Stimulated activated effector memory CD8-positive, alpha-beta T cell treated with anti-CD3 and anti-CD28 coated beads, Interleukin-12 subunit alpha, Interleukin-12 subunit beta, amount 100 ng/mL, for 72 hours (primary cell): ENCODE results near the gene TUBA4A.
"Not testable (repeated sequence)": the region's sequence is repeated elsewhere in the genome, so short reads cannot be mapped to it uniquely, and the experiment has no call there.

Source experiments
- ATAC-seq: fragments of 150-1000 bp; cut with Tn5 transposase; 2 replicates; pipeline ENCODE4 v1.10.0; 2021
- DNase-seq, 2 donors: peaks; one replicate each; pipeline ENCODE4 v3.0.0; 2021 to 2022; ENCODE audit warnings: low spot score in 2 of 2
- H3K27ac Mint-ChIP-seq: one replicate; pipeline ENCODE4 v1.8.0; 2022; ENCODE audit warnings: mild to moderate bottlenecking, mixed read lengths
- H3K36me3 Mint-ChIP-seq: one replicate; pipeline ENCODE4 v1.8.0; 2022; ENCODE audit warnings: mild to moderate bottlenecking, mixed read lengths
- H3K4me1 Mint-ChIP-seq: one replicate; pipeline ENCODE4 v1.8.0; 2022; ENCODE audit warnings: mixed read lengths
- H3K4me3 Mint-ChIP-seq: one replicate; pipeline ENCODE4 v1.8.0; 2022; ENCODE audit warnings: mild to moderate bottlenecking, mixed read lengths
- H3K9me3 Mint-ChIP-seq: one replicate; pipeline ENCODE4 v1.8.0; 2022; ENCODE audit warnings: mixed read lengths

The TUBA4A gene

GRCh38 chr2:219290381-219291171 is 36.9 kb upstream of the TUBA4A start:
- Mint-ChIP-seq H3K4me3 (no peak overlapping the region), H3K4me1 (peaks cover 26% of the 10 kb centered on the region), H3K36me3 (peaks cover 5% of the 10 kb centered on the region), H3K27ac (no peak overlapping the region), H3K9me3 (no peaks in the 10 kb centered on the region)
- ATAC-seq = no peak
- no peak for DNase-seq

- Mint-ChIP-seq H3K36me3 (peaks cover 13% of the 10 kb centered on the region), H3K27ac (no peak overlapping the region), H3K9me3 (no peaks in the 10 kb centered on the region), H3K4me1 (peaks cover 25% of the 10 kb centered on the region), H3K4me3 (no peak overlapping the region)
- no peak for DNase-seq
- ATAC-seq = no peak
These were observed 36.0 kb upstream of the TUBA4A start for GRCh38 chr2:219289537-219290361.

- no peak overlapping the region for H3K27ac Mint-ChIP-seq
- DNase-seq (no peak), ATAC-seq (no peak)
- H3K9me3 Mint-ChIP-seq = no peaks in the 10 kb centered on the region
- peaks cover 19% of the 10 kb centered on the region for H3K36me3 Mint-ChIP-seq
- no peak overlapping the region for H3K4me3 Mint-ChIP-seq
- H3K4me1 Mint-ChIP-seq = peaks cover 20% of the 10 kb centered on the region
These were observed 35.4 kb upstream of the TUBA4A start for GRCh38 chr2:219289195-219289536.

- Mint-ChIP-seq H3K4me1 (peaks cover 28% of the 10 kb centered on the region), H3K27ac (peak overlapping the region; percentile 64), H3K36me3 (peaks cover 33% of the 10 kb centered on the region), H3K4me3 (no peak overlapping the region), H3K9me3 (no peaks in the 10 kb centered on the region)
- DNase-seq (no peak), ATAC-seq (no peak)
These were observed 34.0 kb upstream of the TUBA4A start for GRCh38 chr2:219287580-219288265.

- H3K4me3 Mint-ChIP-seq, DNase-seq, ATAC-seq, H3K9me3 Mint-ChIP-seq: not testable (repeated sequence)
- Mint-ChIP-seq H3K36me3 (peaks cover 40% of the 10 kb centered on the region), H3K27ac (peak overlapping the region; percentile 64), H3K4me1 (peaks cover 30% of the 10 kb centered on the region)
These were observed 33.4 kb upstream of the TUBA4A start for GRCh38 chr2:219287116-219287440.

- Mint-ChIP-seq H3K27ac (peak overlapping the region; percentile 81), H3K4me3 (no peak overlapping the region), H3K4me1 (peaks cover 31% of the 10 kb centered on the region), H3K9me3 (no peaks in the 10 kb centered on the region), H3K36me3 (peaks cover 45% of the 10 kb centered on the region)
- DNase-seq = no peak
- ATAC-seq = no peak
These were observed 32.9 kb upstream of the TUBA4A start for GRCh38 chr2:219286436-219287115.

- no peak for DNase-seq
- peaks cover 51% of the 10 kb centered on the region for H3K36me3 Mint-ChIP-seq
- no peaks in the 10 kb centered on the region for H3K9me3 Mint-ChIP-seq
- peaks cover 38% of the 10 kb centered on the region for H3K4me1 Mint-ChIP-seq
- peak overlapping the region; percentile 81 for H3K27ac Mint-ChIP-seq
- no peak overlapping the region for H3K4me3 Mint-ChIP-seq
- ATAC-seq = no peak
These were observed 32.2 kb upstream of the TUBA4A start for GRCh38 chr2:219285894-219286425.

GRCh38 chr2:219285373-219285735 is 31.6 kb upstream of the TUBA4A start:
- H3K36me3 Mint-ChIP-seq = peaks cover 57% of the 10 kb centered on the region
- H3K9me3 Mint-ChIP-seq = no peaks in the 10 kb centered on the region
- H3K4me1 Mint-ChIP-seq = peaks cover 44% of the 10 kb centered on the region
- ATAC-seq (no peak), DNase-seq (no peak)
- no peak overlapping the region for H3K4me3 Mint-ChIP-seq
- peak overlapping the region; percentile 81 for H3K27ac Mint-ChIP-seq

- H3K9me3 Mint-ChIP-seq = no peaks in the 10 kb centered on the region
- peaks cover 50% of the 10 kb centered on the region for H3K4me1 Mint-ChIP-seq
- H3K36me3 Mint-ChIP-seq = peaks cover 63% of the 10 kb centered on the region
- no peak overlapping the region for H3K4me3 Mint-ChIP-seq
- H3K27ac Mint-ChIP-seq = peak overlapping the region; percentile 81
- no peak for DNase-seq
- no peak for ATAC-seq
These were observed 31.0 kb upstream of the TUBA4A start for GRCh38 chr2:219284501-219285372.

- H3K9me3 Mint-ChIP-seq = no peaks in the 10 kb centered on the region
- DNase-seq = no peak
- H3K4me1 Mint-ChIP-seq = peaks cover 62% of the 10 kb centered on the region
- peak overlapping the region; percentile 81 for H3K27ac Mint-ChIP-seq
- H3K36me3 Mint-ChIP-seq = peaks cover 67% of the 10 kb centered on the region
- H3K4me3 Mint-ChIP-seq = no peak overlapping the region
- no peak for ATAC-seq
These were observed 29.3 kb upstream of the TUBA4A start for GRCh38 chr2:219282943-219283581.

GRCh38 chr2:219282375-219282774 is 28.7 kb upstream of the TUBA4A start:
- Mint-ChIP-seq H3K4me1 (peaks cover 69% of the 10 kb centered on the region), H3K4me3 (no peak overlapping the region), H3K36me3 (peaks cover 67% of the 10 kb centered on the region), H3K27ac (peak overlapping the region; percentile 81), H3K9me3 (no peaks in the 10 kb centered on the region)
- ATAC-seq (no peak), DNase-seq (no peak)

GRCh38 chr2:219281588-219281987 is 27.9 kb upstream of the TUBA4A start:
- ATAC-seq (no peak), DNase-seq (no peak)
- Mint-ChIP-seq H3K4me1 (peaks cover 70% of the 10 kb centered on the region), H3K9me3 (no peaks in the 10 kb centered on the region), H3K27ac (peak overlapping the region; percentile 97), H3K36me3 (peaks cover 67% of the 10 kb centered on the region), H3K4me3 (peak overlapping the region; percentile 90)

GRCh38 chr2:219280651-219281050 is 26.9 kb upstream of the TUBA4A start:
- ATAC-seq (no peak), DNase-seq (no peak)

More at GRCh38 chr2:219280651-219281050, 26.9 kb upstream of the TUBA4A start:
- peak overlapping the region; percentile 90 for H3K4me3 Mint-ChIP-seq
- H3K9me3 Mint-ChIP-seq = no peaks in the 10 kb centered on the region
- H3K4me1 Mint-ChIP-seq = peaks cover 62% of the 10 kb centered on the region
- H3K27ac Mint-ChIP-seq = peak overlapping the region; percentile 97
- peaks cover 63% of the 10 kb centered on the region for H3K36me3 Mint-ChIP-seq
